Esophagus muscularis mucosa (tissue), 3 donors: ENCODE results near the gene CUX1.

Source experiments
- POLR2A ChIP-seq: fragments of 450-650 bp; IDR thresholded peaks from one replicate; pipeline ENCODE4 v1.6.1; 2017; ENCODE audit warnings: antibody characterized with exemption, moderate library complexity, mild to moderate bottlenecking, low read depth
- TF ChIP-seq, protein P1 (sequence below), 3 experiments: fragments of 200-600 bp in 2 of 3; fragments of 450-650 bp in 1 of 3; sonication (generic) in 2 of 3; IDR thresholded peaks; one replicate each; pipeline ENCODE4 v1.5.1; 2017 to 2019; ENCODE audit warnings: antibody characterized with exemption in 3 of 3, mild to moderate bottlenecking in 2 of 3, moderate library complexity in 1 of 3

DNA sequence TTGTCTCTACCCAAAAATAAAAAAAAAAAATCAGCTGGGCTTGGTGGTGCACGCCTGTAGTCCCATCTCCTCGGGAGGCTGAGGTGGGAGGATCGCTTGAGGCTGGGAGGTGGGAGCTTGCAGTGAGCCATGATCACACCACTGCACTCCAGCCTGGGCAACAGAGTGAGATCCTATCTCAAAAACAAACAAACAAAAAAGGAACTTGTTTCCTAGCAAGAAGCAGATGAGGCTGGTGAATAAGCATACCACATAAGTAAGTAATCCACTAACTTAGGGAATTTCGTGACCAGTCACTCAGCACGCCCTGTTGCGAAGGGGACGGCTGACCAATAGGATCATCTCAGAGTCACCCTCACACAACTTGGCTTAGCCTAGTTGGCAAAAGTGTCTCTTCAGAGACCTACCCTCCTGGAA, 64.6 kb downstream of the CUX1 start:
- TF ChIP-seq, protein P1, sequence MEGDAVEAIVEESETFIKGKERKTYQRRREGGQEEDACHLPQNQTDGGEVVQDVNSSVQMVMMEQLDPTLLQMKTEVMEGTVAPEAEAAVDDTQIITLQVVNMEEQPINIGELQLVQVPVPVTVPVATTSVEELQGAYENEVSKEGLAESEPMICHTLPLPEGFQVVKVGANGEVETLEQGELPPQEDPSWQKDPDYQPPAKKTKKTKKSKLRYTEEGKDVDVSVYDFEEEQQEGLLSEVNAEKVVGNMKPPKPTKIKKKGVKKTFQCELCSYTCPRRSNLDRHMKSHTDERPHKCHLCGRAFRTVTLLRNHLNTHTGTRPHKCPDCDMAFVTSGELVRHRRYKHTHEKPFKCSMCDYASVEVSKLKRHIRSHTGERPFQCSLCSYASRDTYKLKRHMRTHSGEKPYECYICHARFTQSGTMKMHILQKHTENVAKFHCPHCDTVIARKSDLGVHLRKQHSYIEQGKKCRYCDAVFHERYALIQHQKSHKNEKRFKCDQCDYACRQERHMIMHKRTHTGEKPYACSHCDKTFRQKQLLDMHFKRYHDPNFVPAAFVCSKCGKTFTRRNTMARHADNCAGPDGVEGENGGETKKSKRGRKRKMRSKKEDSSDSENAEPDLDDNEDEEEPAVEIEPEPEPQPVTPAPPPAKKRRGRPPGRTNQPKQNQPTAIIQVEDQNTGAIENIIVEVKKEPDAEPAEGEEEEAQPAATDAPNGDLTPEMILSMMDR (IDR thresholded peaks at IDR 0.05), result no peak
- TF ChIP-seq POLR2A, result no peak
